ENCODE results near the gene HOXB7. TPM values are rescaled to one million over a fixed set of nuclear protein-coding genes. Genes with fewer than 3 reads are reported as not detected.
A peak's percentile ranks its signal among the peaks of the same experiment; 100 is the strongest.

Gene HOXB7
- total and polyA plus RNA-seq, 4 donors = 0.08 to 0.31 (median 0.27) TPM

DNA sequence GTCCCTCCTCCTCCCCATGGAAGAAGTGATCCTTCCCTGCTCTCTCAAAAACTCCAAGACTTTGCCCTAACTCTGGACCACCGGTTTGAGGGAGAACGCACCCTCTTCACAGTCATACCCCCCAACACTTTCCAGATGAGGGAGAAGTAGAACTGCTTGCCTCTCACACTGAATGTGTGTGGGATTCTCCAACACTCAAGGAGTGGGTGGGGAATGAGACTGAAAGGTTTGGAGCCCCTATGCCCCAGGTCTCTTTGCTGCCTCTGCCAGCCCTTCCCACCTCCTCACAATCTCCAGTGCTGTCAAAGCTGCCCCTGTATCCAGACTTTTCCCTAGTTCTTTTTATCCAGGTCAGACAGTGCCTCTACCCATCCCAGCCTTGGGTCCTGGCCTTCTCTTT is 44.1 kb downstream of the HOXB7 start:
- Histone ChIP-seq H3K4me1 (ENCODE audit: control insufficient read depth in 4 of 4, insufficient read depth in 4 of 4, low read length in 3 of 4) (peaks cover 0 to 2% (median 0%) of the 10 kb centered on the region in 4 donors), H3K36me3 (ENCODE audit: control insufficient read depth in 4 of 4, insufficient read depth in 3 of 4, low read depth in 1 of 4, low read length in 3 of 4) (no peaks in the 10 kb centered on the region), H3K9ac (ENCODE audit: low read depth in 1 of 2, low read length in 2 of 2) (no peak overlapping the region), H3K27ac (ENCODE audit: low read depth in 1 of 2, low read length in 2 of 2) (no peak overlapping the region), H3K27me3 (ENCODE audit: control insufficient read depth in 4 of 4, insufficient read depth in 4 of 4, low read length in 3 of 4) (peaks cover 0 to 33% (median 11%) of the 10 kb centered on the region in 4 donors), H3K9me3 (ENCODE audit: control insufficient read depth in 4 of 4, low read length in 3 of 4) (no peaks in the 10 kb centered on the region), H3K4me3 (ENCODE audit: low read depth in 1 of 3, low read length in 3 of 3) (no peak overlapping the region)
- no peak for TF ChIP-seq HNF4G (IDR thresholded peaks at IDR 0.05)
- TF ChIP-seq EGR1 (IDR thresholded peaks at IDR 0.05; ENCODE audit: low read depth in 2 of 2) = no peak
- 42% methylated on average over 2 of the region's 2 CpGs for WGBS
- no peak for DNase-seq (ENCODE audit: low spot score)

- Histone ChIP-seq H3K36me3 (ENCODE audit: control insufficient read depth in 4 of 4, insufficient read depth in 3 of 4, low read depth in 1 of 4, low read length in 3 of 4) (no peaks in the 10 kb centered on the region), H3K9me3 (ENCODE audit: control insufficient read depth in 4 of 4, low read length in 3 of 4) (no peaks in the 10 kb centered on the region), H3K4me3 (ENCODE audit: low read depth in 1 of 3, low read length in 3 of 3) (no peak overlapping the region), H3K27ac (ENCODE audit: low read depth in 1 of 2, low read length in 2 of 2) (peak overlapping the region in 1 of 2 donors; percentile 43), H3K27me3 (ENCODE audit: control insufficient read depth in 4 of 4, insufficient read depth in 4 of 4, low read length in 3 of 4) (peaks cover 3 to 30% (median 11%) of the 10 kb centered on the region in 4 donors), H3K9ac (ENCODE audit: low read depth in 1 of 2, low read length in 2 of 2) (no peak overlapping the region), H3K4me1 (ENCODE audit: control insufficient read depth in 4 of 4, insufficient read depth in 4 of 4, low read length in 3 of 4) (peaks cover 0 to 2% (median 0%) of the 10 kb centered on the region in 4 donors)
- TF ChIP-seq SP1 (IDR thresholded peaks at IDR 0.05) (no peak), HNF4A (conservative IDR thresholded peaks at IDR 0.05) (no peak), FOXA1 (IDR thresholded peaks at IDR 0.05) (no peak), MAX (IDR thresholded peaks at IDR 0.05) (no peak), FOXA2 (IDR thresholded peaks at IDR 0.05) (no peak), RXRA (IDR thresholded peaks at IDR 0.05) (no peak), JUND (IDR thresholded peaks at IDR 0.05) (no peak), GABPA (IDR thresholded peaks at IDR 0.05 in 1 of 2, conservative IDR thresholded peaks at IDR 0.05 in 1 of 2) (no peak), REST (IDR thresholded peaks at IDR 0.05) (no peak), HNF4G (IDR thresholded peaks at IDR 0.05) (no peak), CTCF (IDR thresholded peaks at IDR 0.05; ENCODE audit: low read depth, low read length, missing input control) (no peak), RAD21 (IDR thresholded peaks at IDR 0.05) (no peak), NR2F2 (IDR thresholded peaks at IDR 0.05) (no peak), TAF1 (conservative IDR thresholded peaks at IDR 0.05) (no peak), EGR1 (IDR thresholded peaks at IDR 0.05; ENCODE audit: low read depth in 2 of 2) (no peak), YY1 (IDR thresholded peaks at IDR 0.05) (no peak), ZBTB33 (IDR thresholded peaks at IDR 0.05) (no peak), ATF3 (IDR thresholded peaks at IDR 0.05) (no peak)
- 38% methylated on average over 4 of the region's 4 CpGs for WGBS
- no peak for DNase-seq (ENCODE audit: low spot score)
These were observed 44.7 kb downstream of the HOXB7 start for GRCh38 chr17:48565925-48566710.

Measured in liver (tissue), 9 donors.